ENCODE results near the gene SMYD3. TPM values are rescaled to one million over a fixed set of nuclear protein-coding genes. Genes with fewer than 3 reads are reported as not detected.

Gene SMYD3
- polyA plus RNA-seq, 1 donor from 2014 or later, result 35.9 TPM

DNA sequence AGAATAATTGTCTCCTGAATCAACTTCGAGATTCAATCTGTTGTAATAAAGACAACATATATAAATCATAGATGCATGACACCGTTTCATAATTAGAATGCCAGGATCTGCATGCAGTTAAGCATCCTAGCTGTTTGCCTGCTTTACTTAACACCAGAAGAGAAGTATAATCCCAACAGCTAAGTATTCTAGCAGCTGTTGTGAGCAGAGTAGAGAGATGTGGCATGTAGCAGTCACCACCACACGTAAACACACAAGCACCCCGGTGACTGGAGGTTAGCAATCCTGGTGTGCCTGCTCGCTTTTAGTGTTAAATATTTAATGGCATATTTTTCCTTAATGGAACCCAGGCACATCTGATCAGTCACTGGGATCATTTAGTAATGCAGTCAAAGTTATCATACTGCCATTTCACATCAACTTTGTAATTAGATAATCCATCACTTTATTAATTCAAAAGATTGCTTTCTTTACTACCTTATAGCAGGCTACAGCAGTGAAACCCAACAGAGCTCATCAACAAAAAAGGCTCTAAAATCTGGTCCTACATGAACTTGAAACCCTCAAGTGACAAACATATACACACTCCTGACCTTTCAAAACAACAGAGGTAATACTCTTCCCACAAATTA, 187.9 kb downstream of the SMYD3 start:
- Mint-ChIP-seq H3K4me1 (no peaks in the 10 kb centered on the region), H3K27me3 (no peaks in the 10 kb centered on the region), H3K36me3 (peaks cover 8% of the 10 kb centered on the region), H3K27ac (no peak overlapping the region), H3K4me3 (no peak overlapping the region), H3K9me3 (no peaks in the 10 kb centered on the region)

DNA sequence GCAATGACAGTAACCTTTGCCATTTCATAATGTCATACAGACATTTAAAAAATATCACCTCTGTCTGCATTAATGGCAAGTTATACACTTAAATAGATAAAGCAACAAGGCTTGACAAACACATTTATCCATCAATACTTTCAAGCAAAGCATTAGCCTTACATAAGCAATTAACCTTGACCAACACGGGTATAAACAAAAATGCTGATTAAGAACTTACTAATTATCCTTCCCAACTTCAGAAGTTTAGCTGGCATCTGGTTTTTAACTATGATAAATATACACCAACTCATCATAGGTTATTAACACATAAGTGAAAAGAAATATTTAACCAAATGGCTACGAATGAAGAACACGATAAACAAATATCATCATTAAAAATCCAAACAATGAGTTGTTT, 188.5 kb downstream of the SMYD3 start:
- Mint-ChIP-seq H3K36me3 (peaks cover 8% of the 10 kb centered on the region), H3K4me1 (no peaks in the 10 kb centered on the region), H3K27me3 (no peaks in the 10 kb centered on the region)

DNA sequence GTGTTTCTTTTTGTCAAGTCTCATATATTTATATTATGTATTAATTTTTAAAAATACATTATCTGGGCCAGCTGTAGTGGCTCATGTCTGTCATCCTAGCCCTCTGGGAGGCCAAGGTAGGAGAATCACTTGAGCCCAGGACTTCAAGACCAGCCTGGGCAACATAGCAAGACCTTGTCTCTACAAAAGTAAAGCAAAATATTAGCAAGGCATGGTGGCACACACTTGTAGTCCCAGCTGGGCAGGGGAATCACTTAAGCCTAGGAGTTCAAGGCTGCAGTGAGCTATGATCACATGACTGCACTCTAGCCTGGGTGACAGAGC, 189.1 kb downstream of the SMYD3 start:
- Mint-ChIP-seq H3K9me3 (no peaks in the 10 kb centered on the region), H3K36me3 (peaks cover 6% of the 10 kb centered on the region), H3K27me3 (no peaks in the 10 kb centered on the region), H3K27ac (no peak overlapping the region), H3K4me1 (no peaks in the 10 kb centered on the region), H3K4me3 (no peak overlapping the region)

More for the DNA sequence above, 188.5 kb downstream of the SMYD3 start:
- Mint-ChIP-seq H3K27ac (no peak overlapping the region), H3K9me3 (no peaks in the 10 kb centered on the region), H3K4me3 (no peak overlapping the region)

- no peaks in the 10 kb centered on the region for H3K4me1 Mint-ChIP-seq
- H3K36me3 Mint-ChIP-seq, result peaks cover 2% of the 10 kb centered on the region
- H3K4me3 Mint-ChIP-seq, result no peak overlapping the region
- H3K27ac Mint-ChIP-seq, result no peak overlapping the region
- no peaks in the 10 kb centered on the region for H3K27me3 Mint-ChIP-seq
- peaks cover 0 to under 1% (median 0%) of the 10 kb centered on the region in 3 donors for H3K9me3 Mint-ChIP-seq
Observed at GRCh38 chr1:246317332-246318035, 189.6 kb downstream of the SMYD3 start.

DNA sequence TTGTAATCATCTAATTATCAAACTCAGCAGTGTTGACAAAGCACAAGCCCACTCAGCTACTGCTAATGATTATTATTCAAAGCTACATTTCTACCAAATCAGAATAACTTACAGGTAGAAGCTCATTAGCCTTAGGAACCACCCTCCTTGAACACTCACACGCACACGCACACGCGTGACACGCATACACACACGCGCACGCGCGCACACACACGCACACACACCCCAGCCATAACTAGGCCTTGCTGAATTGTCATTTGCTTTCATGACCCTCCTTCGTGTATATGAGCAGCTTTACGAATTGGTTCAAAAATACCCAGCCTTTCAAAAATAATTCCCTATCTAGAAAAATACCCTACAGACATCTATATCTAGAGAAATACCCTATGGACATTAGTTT, 195.6 kb downstream of the SMYD3 start:
- H3K27me3 Mint-ChIP-seq, result no peaks in the 10 kb centered on the region
- peaks cover 10% of the 10 kb centered on the region for H3K36me3 Mint-ChIP-seq
- no peak overlapping the region for H3K27ac Mint-ChIP-seq
- H3K4me3 Mint-ChIP-seq, result no peak overlapping the region
- H3K4me1 Mint-ChIP-seq, result peaks cover 0 to 2% (median 0%) of the 10 kb centered on the region in 3 donors
- peaks cover 0 to 2% (median 0%) of the 10 kb centered on the region in 3 donors for H3K9me3 Mint-ChIP-seq

DNA sequence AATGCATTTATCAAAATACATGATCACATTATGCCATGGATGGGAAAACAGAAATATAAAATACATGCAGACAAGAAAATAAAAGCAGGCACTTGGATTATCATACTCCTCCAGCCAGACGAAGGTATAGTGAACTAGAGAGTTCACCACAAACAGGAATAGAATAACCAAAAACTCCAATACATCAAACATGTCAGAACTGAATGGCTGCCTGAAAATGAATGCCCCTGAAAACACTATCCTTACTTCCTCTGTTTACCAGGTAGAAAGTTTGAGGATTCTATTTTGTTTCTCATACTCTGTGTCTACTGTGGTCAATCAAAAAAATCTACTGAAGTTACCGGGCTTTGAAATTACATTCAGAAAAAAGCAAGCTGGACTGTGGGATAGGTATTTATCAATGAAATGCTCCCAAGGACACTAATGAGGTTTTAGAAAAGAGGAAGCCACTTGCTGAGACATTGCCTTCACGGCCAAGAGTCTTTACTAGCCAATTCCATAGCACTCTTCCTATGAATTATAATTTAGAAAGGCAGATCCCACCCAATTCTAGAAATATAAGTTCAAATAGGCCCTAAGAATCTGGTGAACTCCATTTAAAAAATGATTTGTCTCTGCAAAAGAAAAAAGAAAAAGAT, 197.7 kb downstream of the SMYD3 start:
- peaks cover 0 to 2% (median 0%) of the 10 kb centered on the region in 3 donors for H3K9me3 Mint-ChIP-seq
- H3K27ac Mint-ChIP-seq, result no peak overlapping the region
- no peaks in the 10 kb centered on the region for H3K27me3 Mint-ChIP-seq
- peaks cover 10% of the 10 kb centered on the region for H3K36me3 Mint-ChIP-seq
- H3K4me3 Mint-ChIP-seq, result no peak overlapping the region
- peaks cover 0 to 2% (median 0%) of the 10 kb centered on the region in 3 donors for H3K4me1 Mint-ChIP-seq

DNA sequence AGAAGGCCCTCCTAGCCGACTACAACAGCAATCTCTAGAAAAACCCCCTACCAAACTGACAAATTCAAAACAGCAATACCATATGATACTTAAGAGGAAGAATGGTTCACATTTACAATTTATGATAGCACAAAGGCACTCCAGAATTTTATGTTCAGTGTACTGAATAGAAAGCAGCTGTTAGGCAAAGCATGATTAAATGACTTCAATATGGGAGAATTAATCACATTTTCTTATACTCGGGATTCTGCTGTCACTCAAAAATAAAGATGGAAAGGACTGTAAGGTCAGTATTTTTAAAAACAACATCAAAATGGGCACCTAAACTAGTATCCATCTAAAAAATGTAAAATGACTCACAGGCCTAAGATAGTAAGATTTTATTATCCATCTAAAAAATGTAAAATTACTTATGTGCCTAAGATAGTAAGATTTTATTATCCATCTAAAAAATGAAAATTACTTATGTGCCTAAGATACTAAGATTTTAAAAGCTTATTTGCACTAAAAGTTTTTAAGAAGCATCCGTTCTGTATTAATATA, 198.5 kb downstream of the SMYD3 start:
- peaks cover 0 to 2% (median 0%) of the 10 kb centered on the region in 3 donors for H3K9me3 Mint-ChIP-seq
- H3K36me3 Mint-ChIP-seq, result peaks cover 10% of the 10 kb centered on the region
- no peaks in the 10 kb centered on the region for H3K27me3 Mint-ChIP-seq
- peaks cover 0 to 2% (median 0%) of the 10 kb centered on the region in 3 donors for H3K4me1 Mint-ChIP-seq
- H3K27ac Mint-ChIP-seq, result no peak overlapping the region
- H3K4me3 Mint-ChIP-seq, result no peak overlapping the region

- Mint-ChIP-seq H3K4me3 (no peak overlapping the region), H3K27ac (no peak overlapping the region), H3K4me1 (peaks cover 0 to 2% (median 0%) of the 10 kb centered on the region in 3 donors), H3K36me3 (peaks cover 6% of the 10 kb centered on the region), H3K9me3 (no peaks in the 10 kb centered on the region), H3K27me3 (no peaks in the 10 kb centered on the region)
Observed at GRCh38 chr1:246306415-246307037, 200.6 kb downstream of the SMYD3 start.

GRCh38 chr1:246304484-246305259, 202.4 kb downstream of the SMYD3 start:
- Mint-ChIP-seq H3K4me1 (peaks cover 0 to 2% (median 0%) of the 10 kb centered on the region in 3 donors), H3K9me3 (peaks cover 0 to 1% (median under 1%) of the 10 kb centered on the region in 3 donors), H3K27ac (no peak overlapping the region), H3K4me3 (no peak overlapping the region), H3K36me3 (peaks cover 6% of the 10 kb centered on the region), H3K27me3 (no peaks in the 10 kb centered on the region)

DNA sequence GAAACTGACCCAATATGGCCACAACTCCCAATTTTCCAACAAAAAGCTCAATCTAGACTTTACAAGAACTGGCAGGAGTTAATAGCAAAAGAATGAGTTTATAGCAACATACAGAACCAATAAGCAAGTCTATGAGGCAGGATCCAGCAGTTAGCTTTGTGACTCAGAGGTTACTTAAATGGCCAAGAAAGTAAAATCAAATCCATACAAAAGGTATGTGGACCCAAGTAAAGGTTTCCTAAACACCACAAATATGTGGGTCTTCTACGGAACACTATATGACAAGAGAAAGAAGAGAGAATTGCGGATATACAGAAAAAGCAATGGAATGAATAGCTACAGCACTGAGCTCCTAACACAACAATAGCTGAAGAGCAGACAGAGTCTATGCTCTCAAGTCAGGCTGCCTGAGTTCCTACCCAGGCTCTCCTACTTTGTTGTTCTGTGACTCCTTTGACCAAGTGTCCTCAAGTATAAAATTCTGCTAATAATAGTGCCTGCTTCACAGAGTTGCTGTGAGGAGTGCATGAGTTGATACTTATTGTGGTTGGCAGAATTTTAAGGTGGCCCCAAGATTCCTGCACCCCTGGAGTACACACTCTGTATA, 204.3 kb downstream of the SMYD3 start:
- H3K36me3 Mint-ChIP-seq, result peaks cover 5% of the 10 kb centered on the region
- H3K27ac Mint-ChIP-seq, result no peak overlapping the region
- peaks cover 0 to 4% (median 1%) of the 10 kb centered on the region in 3 donors for H3K9me3 Mint-ChIP-seq
- peaks cover 0 to 2% (median 0%) of the 10 kb centered on the region in 3 donors for H3K4me1 Mint-ChIP-seq
- no peaks in the 10 kb centered on the region for H3K27me3 Mint-ChIP-seq
- no peak overlapping the region for H3K4me3 Mint-ChIP-seq

DNA sequence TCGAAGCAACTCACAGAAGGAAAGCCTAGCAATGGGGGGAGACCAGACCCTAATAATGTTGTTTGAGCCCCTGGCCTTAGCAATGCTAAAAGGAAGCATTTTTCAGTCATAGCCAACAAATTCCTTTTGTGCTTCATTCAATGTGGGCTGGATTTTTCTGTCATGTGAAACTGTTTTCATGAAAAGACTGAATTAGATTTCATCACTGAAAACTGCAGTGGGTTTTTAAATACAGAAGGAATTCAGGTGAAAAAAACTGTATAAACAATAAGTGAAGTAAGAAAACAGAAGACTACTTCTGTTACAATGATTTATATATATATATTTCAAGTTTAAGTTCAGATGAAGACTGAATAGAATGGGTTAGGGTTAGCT, 204.8 kb downstream of the SMYD3 start:
- Mint-ChIP-seq H3K27me3 (no peaks in the 10 kb centered on the region), H3K4me1 (peaks cover 0 to 2% (median 0%) of the 10 kb centered on the region in 3 donors), H3K36me3 (peaks cover 5% of the 10 kb centered on the region), H3K4me3 (no peak overlapping the region), H3K9me3 (peaks cover 0 to 4% (median 1%) of the 10 kb centered on the region in 3 donors), H3K27ac (no peak overlapping the region)

GRCh38 chr1:246301553-246302250, 205.4 kb downstream of the SMYD3 start:
- Mint-ChIP-seq H3K27me3 (no peaks in the 10 kb centered on the region), H3K36me3 (peaks cover 3% of the 10 kb centered on the region), H3K27ac (no peak overlapping the region), H3K4me3 (no peak overlapping the region), H3K4me1 (peaks cover 0 to 1% (median 0%) of the 10 kb centered on the region in 3 donors), H3K9me3 (peaks cover 0 to 4% (median 1%) of the 10 kb centered on the region in 3 donors)

- Mint-ChIP-seq H3K4me3 (no peak overlapping the region), H3K27me3 (no peaks in the 10 kb centered on the region), H3K27ac (peak overlapping the region in 1 of 3 donors; percentile 3), H3K4me1 (no peaks in the 10 kb centered on the region), H3K36me3 (no peaks in the 10 kb centered on the region), H3K9me3 (peaks cover 0 to 4% (median 1%) of the 10 kb centered on the region in 3 donors)
Observed at GRCh38 chr1:246300626-246301549, 206.2 kb downstream of the SMYD3 start.
